Lower leg skin (tissue), 3 donors: ENCODE data around the gene CDKAL1.

Source experiments
- POLR2A ChIP-seq, 2 donors: fragments of 450-650 bp; IDR thresholded peaks; one replicate each; pipeline ENCODE4 v1.6.1; 2016 to 2017; ENCODE audit warnings: antibody characterized with exemption in 2 of 2, mild to moderate bottlenecking in 1 of 2, moderate library complexity in 1 of 2
- TF ChIP-seq, protein P1 (sequence below), 3 donors: fragments of 450-650 bp; IDR thresholded peaks; one replicate each; pipeline ENCODE4 v1.5.1; 2016; ENCODE audit warnings: antibody characterized with exemption in 3 of 3, mild to moderate bottlenecking in 3 of 3, moderate library complexity in 2 of 3

GRCh38 chr6:21163110-21163837, 629.0 kb downstream of the CDKAL1 start:
- TF ChIP-seq, protein P1, sequence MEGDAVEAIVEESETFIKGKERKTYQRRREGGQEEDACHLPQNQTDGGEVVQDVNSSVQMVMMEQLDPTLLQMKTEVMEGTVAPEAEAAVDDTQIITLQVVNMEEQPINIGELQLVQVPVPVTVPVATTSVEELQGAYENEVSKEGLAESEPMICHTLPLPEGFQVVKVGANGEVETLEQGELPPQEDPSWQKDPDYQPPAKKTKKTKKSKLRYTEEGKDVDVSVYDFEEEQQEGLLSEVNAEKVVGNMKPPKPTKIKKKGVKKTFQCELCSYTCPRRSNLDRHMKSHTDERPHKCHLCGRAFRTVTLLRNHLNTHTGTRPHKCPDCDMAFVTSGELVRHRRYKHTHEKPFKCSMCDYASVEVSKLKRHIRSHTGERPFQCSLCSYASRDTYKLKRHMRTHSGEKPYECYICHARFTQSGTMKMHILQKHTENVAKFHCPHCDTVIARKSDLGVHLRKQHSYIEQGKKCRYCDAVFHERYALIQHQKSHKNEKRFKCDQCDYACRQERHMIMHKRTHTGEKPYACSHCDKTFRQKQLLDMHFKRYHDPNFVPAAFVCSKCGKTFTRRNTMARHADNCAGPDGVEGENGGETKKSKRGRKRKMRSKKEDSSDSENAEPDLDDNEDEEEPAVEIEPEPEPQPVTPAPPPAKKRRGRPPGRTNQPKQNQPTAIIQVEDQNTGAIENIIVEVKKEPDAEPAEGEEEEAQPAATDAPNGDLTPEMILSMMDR (IDR thresholded peaks at IDR 0.05): no peak
- TF ChIP-seq POLR2A (IDR thresholded peaks at IDR 0.05): no peak
